Body of pancreas (tissue), 4 donors: ENCODE data around the gene LTBP3.

Source experiments
- CTCF ChIP-seq, 7 experiments: fragments of 450-650 bp in 4 of 7; fragments of 200-600 bp in 3 of 7; sonication (generic) in 3 of 7; IDR thresholded peaks; one replicate each; pipeline ENCODE4 v1.5.1; 2016 to 2019; ENCODE audit warnings: antibody characterized with exemption in 7 of 7
- POLR2A ChIP-seq, 3 donors: fragments of 450-650 bp; IDR thresholded peaks; one replicate each; pipeline ENCODE4 v1.6.1; 2016; ENCODE audit warnings: antibody characterized with exemption in 3 of 3, mild to moderate bottlenecking in 2 of 3

- TF ChIP-seq POLR2A (IDR thresholded peaks at IDR 0.05) (no peak), CTCF (IDR thresholded peaks at IDR 0.05) (no peak)
Observed at GRCh38 chr11:65580756-65581155, 22.6 kb upstream of the LTBP3 start.
